GM21619 (cell line): ENCODE results near the gene RAD51B.
A peak's percentile ranks its signal among the peaks of the same experiment; 100 is the strongest.
"Not testable (repeated sequence)": the region's sequence is repeated elsewhere in the genome, so short reads cannot be mapped to it uniquely, and the experiment has no call there.

Experiments used
- ATAC-seq: cut with Tn5 transposase; IDR thresholded peaks from one replicate; pipeline ENCODE4 v1.9.1; 2021; ENCODE audit not compliant: unreplicated experiment

Gene RAD51B

GRCh38 chr14:68741839-68742470 is 922.4 kb downstream of the RAD51B start:
- peak; percentile 84 for ATAC-seq

GRCh38 chr14:68744613-68745012 is 925.0 kb downstream of the RAD51B start:
- ATAC-seq = no peak

GRCh38 chr14:68747393-68747792 is 927.8 kb downstream of the RAD51B start:
- no peak for ATAC-seq

GRCh38 chr14:68748260-68748659 is 928.7 kb downstream of the RAD51B start:
- ATAC-seq = no peak

- no peak for ATAC-seq
Measured at GRCh38 chr14:68748691-68749090, 929.1 kb downstream of the RAD51B start.

- ATAC-seq = no peak
Measured at GRCh38 chr14:68749487-68750475, 930.2 kb downstream of the RAD51B start.

GRCh38 chr14:68752271-68753006 is 932.9 kb downstream of the RAD51B start:
- ATAC-seq = no peak

GRCh38 chr14:68753690-68754089 is 934.1 kb downstream of the RAD51B start:
- no peak for ATAC-seq

GRCh38 chr14:68755016-68755353 is 935.4 kb downstream of the RAD51B start:
- no peak for ATAC-seq

GRCh38 chr14:68756000-68756481 is 936.5 kb downstream of the RAD51B start:
- no peak for ATAC-seq

- ATAC-seq = no peak
Measured at GRCh38 chr14:68756734-68757133, 937.2 kb downstream of the RAD51B start.

GRCh38 chr14:68757618-68758081 is 938.1 kb downstream of the RAD51B start:
- ATAC-seq = no peak

GRCh38 chr14:68758301-68758700 is 938.7 kb downstream of the RAD51B start:
- no peak for ATAC-seq

GRCh38 chr14:68759017-68759560 is 939.5 kb downstream of the RAD51B start:
- ATAC-seq = no peak

GRCh38 chr14:68759937-68760336 is 940.4 kb downstream of the RAD51B start:
- ATAC-seq = no peak

- ATAC-seq = no peak
Measured at GRCh38 chr14:68760761-68761160, 941.2 kb downstream of the RAD51B start.

GRCh38 chr14:68761391-68761790 is 941.8 kb downstream of the RAD51B start:
- no peak for ATAC-seq

- no peak for ATAC-seq
Measured at GRCh38 chr14:68762953-68763764, 943.6 kb downstream of the RAD51B start.

GRCh38 chr14:68763843-68764242 is 944.3 kb downstream of the RAD51B start:
- ATAC-seq = not testable (repeated sequence)
